A673 (cell line): ENCODE results near the gene MON2.

Source experiments
- CTCF ChIP-seq: fragments of 300-800, 200-600 bp; sonication (generic); conservative IDR thresholded peaks from 2 replicates; pipeline ENCODE4 v1.5.1; 2017; ENCODE audit warnings: low read depth, mild to moderate bottlenecking, antibody characterized with exemption, low read length, moderate library complexity, mixed read lengths
- EZH2 ChIP-seq: fragments of 200-600 bp; sonication (generic); IDR thresholded peaks from 2 replicates; pipeline ENCODE4 v1.6.1; 2017; ENCODE audit warnings: borderline replicate concordance, low read depth, mild to moderate bottlenecking, mixed read lengths, antibody characterized with exemption, low read length; ENCODE audit not compliant: poor library complexity, severe bottlenecking

- TF ChIP-seq CTCF (no peak), EZH2 (no peak)
Measured at GRCh38 chr12:62597253-62597652, 130.6 kb downstream of the MON2 start.
